ENCODE measurements around the gene CFAP53. TPM values are rescaled to one million over a fixed set of nuclear protein-coding genes. Genes with fewer than 3 reads are reported as not detected.

CFAP53 gene
- total and polyA plus RNA-seq, 2 donors (not counting 3 experiments of a cell fraction or from before 2014, with no cell fraction given): 0.12 to 0.18 TPM

DNA sequence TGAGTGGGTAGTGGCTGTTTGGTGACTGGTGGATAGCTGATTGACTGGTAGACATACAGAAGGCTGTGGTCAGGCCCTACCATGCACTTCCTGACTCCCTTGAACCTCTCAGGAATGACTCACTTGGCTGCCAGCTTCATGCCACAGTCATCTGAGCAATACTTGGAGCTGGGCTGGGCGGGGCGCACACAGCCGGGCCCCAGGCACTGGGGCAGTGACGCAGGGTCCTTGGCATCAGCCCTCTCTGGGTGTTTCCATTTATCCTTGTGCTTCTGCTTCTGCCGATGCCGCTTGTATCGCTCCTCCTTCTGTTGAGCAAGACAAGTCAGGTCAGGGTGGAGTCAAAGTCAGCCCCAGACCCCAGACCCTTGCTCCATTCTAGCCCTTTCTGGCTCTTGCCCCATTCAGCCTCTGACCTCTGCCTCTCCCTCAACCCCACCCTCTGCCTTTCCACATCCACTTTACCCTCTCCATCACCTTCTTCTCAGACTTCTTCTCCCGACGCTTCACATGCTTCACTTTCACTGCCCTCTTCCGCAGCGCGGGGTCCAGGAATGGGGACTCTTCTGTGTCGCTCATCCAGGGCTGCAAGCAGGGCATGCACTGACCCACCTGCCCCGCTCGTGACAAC, 18.1 kb upstream of the CFAP53 start:
- H3K4me1 ChIP-seq (ENCODE audit: control insufficient read depth, extremely low read depth, insufficient read depth, low read length): peaks cover 21% of the 10 kb centered on the region
- no peaks in the 10 kb centered on the region for H3K9me1 ChIP-seq (replicated peaks; ENCODE audit: control insufficient read depth, extremely low read depth, insufficient read depth, low read length)
- dilution Hi-C loops (cut with MboI; ENCODE audit: extremely low pct_ligation_motif_present, low sequenced_read_pairs) (no loop called here), intact Hi-C loops (cut with micrococcal nuclease) (loop anchor here (5.0 kb wide), 2 partner anchors 792 to 913 kb away; partner anchors contain the start of genes MEX3C and RPL17)
- no peaks in the 10 kb centered on the region for H3K9me3 ChIP-seq (replicated peaks; ENCODE audit: control insufficient read depth, insufficient read depth, low read length)
- DNase-seq (ENCODE audit: low read depth, low spot score): no peak
- no peak overlapping the region for H3K27ac ChIP-seq (ENCODE audit: insufficient read depth, low read depth, low read length)
- H4K20me1 ChIP-seq (replicated peaks; ENCODE audit: control insufficient read depth, extremely low read depth, insufficient read depth, low read length): no peaks in the 10 kb centered on the region
- CTCF ChIA-PET: no interaction called here
- H3K4me3 ChIP-seq (replicated peaks in 1 of 3; ENCODE audit: insufficient read depth in 1 of 3, low read depth in 1 of 3, low read length in 3 of 3): no peak overlapping the region
- H3K4me2 ChIP-seq (ENCODE audit: insufficient read depth, low read length): no peak overlapping the region
- POLR2A ChIA-PET: no interaction called here
- TSS peak; percentile 11 for BruUV-seq (replicated peaks)
- no peaks in the 10 kb centered on the region for H3K27me3 ChIP-seq (ENCODE audit: control insufficient read depth in 2 of 2, insufficient read depth in 2 of 2, low read length in 2 of 2)
- peaks cover 0 to 26% of the 10 kb centered on the region in 2 experiments for H3K36me3 ChIP-seq (ENCODE audit: control insufficient read depth in 2 of 2, extremely low read depth in 1 of 2, insufficient read depth in 2 of 2, low read length in 2 of 2)
- FAIRE-seq: no peak
- no peak for TF ChIP-seq POLR2AphosphoS5 (IDR thresholded peaks at IDR 0.05; ENCODE audit: insufficient read depth, low read depth, low read length)
- TF ChIP-seq MYC (IDR thresholded peaks at IDR 0.05; ENCODE audit: low read depth, low read length): no peak
- no peak for TF ChIP-seq JUN (IDR thresholded peaks at IDR 0.05; ENCODE audit: borderline replicate concordance, insufficient read depth, insufficient read length, low read depth)
- no peak for TF ChIP-seq FOS (IDR thresholded peaks at IDR 0.05; ENCODE audit: borderline replicate concordance, insufficient read depth, low read length)
- TF ChIP-seq POLR2A (IDR thresholded peaks at IDR 0.05; ENCODE audit: low read depth, low read length): no peak
- TF ChIP-seq EZH2 (IDR thresholded peaks at IDR 0.05; ENCODE audit: borderline replicate concordance, low read depth, low read length, severe bottlenecking): no peak
- TF ChIP-seq, protein P1, sequence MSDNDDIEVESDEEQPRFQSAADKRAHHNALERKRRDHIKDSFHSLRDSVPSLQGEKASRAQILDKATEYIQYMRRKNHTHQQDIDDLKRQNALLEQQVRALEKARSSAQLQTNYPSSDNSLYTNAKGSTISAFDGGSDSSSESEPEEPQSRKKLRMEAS (IDR thresholded peaks at IDR 0.05; ENCODE audit: insufficient read depth, insufficient read length): no peak
- no peak for TF ChIP-seq GATA2 (IDR thresholded peaks at IDR 0.05; ENCODE audit: insufficient read depth, insufficient read length, low read depth, low read length)
- TF ChIP-seq, protein P2, sequence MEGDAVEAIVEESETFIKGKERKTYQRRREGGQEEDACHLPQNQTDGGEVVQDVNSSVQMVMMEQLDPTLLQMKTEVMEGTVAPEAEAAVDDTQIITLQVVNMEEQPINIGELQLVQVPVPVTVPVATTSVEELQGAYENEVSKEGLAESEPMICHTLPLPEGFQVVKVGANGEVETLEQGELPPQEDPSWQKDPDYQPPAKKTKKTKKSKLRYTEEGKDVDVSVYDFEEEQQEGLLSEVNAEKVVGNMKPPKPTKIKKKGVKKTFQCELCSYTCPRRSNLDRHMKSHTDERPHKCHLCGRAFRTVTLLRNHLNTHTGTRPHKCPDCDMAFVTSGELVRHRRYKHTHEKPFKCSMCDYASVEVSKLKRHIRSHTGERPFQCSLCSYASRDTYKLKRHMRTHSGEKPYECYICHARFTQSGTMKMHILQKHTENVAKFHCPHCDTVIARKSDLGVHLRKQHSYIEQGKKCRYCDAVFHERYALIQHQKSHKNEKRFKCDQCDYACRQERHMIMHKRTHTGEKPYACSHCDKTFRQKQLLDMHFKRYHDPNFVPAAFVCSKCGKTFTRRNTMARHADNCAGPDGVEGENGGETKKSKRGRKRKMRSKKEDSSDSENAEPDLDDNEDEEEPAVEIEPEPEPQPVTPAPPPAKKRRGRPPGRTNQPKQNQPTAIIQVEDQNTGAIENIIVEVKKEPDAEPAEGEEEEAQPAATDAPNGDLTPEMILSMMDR (IDR thresholded peaks at IDR 0.05; ENCODE audit: extremely low read depth in 1 of 2, insufficient read depth in 1 of 2, low read depth in 1 of 2, low read length in 2 of 2): no peak
- no peak overlapping the region for H2AFZ ChIP-seq (ENCODE audit: low read depth, low read length)
- H3K79me2 ChIP-seq (ENCODE audit: control insufficient read depth, insufficient read depth, low read length): peaks cover 31% of the 10 kb centered on the region
- no peak overlapping the region for H3K9ac ChIP-seq (replicated peaks; ENCODE audit: extremely low read depth, insufficient read depth, low read length)
